Mammary epithelial cell (primary cell): ENCODE measurements around the gene TMEM182.

ENCODE experiments used
- CTCF ChIP-seq, 2 donors: IDR thresholded peaks in 1 of 2; conservative IDR thresholded peaks in 1 of 2; 2 replicates each; pipeline ENCODE4 v1.5.1; 2011 to 2012; ENCODE audit warnings: inconsistent platforms in 2 of 2, low read length in 2 of 2, mild to moderate bottlenecking in 2 of 2, control low read depth in 1 of 2, low read depth in 1 of 2; ENCODE audit not compliant: insufficient read depth in 1 of 2; ENCODE audit errors: extremely low read depth in 1 of 2
- EZH2 ChIP-seq: IDR thresholded peaks from 2 replicates; pipeline ENCODE4 v1.6.1; 2012; ENCODE audit warnings: low read length, inconsistent platforms, borderline replicate concordance

- TF ChIP-seq EZH2 (no peak), CTCF (conservative IDR thresholded peaks at IDR 0.05 in 1 of 2, IDR thresholded peaks at IDR 0.05 in 1 of 2; ENCODE audit: extremely low read depth in 1 of 2, insufficient read depth in 1 of 2, low read depth in 1 of 2, low read length in 2 of 2) (peak; percentile 73 to 82)
Measured at GRCh38 chr2:102753563-102754159, 8.2 kb upstream of the TMEM182 start.
